Body of pancreas (tissue), 4 donors: ENCODE data around the gene RAC2.

Experiments used
- POLR2A ChIP-seq, 3 donors: fragments of 450-650 bp; IDR thresholded peaks; one replicate each; pipeline ENCODE4 v1.6.1; 2016; ENCODE audit warnings: antibody characterized with exemption in 3 of 3, mild to moderate bottlenecking in 2 of 3
- TF ChIP-seq, protein P1 (sequence below), 7 experiments: fragments of 450-650 bp in 4 of 7; fragments of 200-600 bp in 3 of 7; sonication (generic) in 3 of 7; IDR thresholded peaks; one replicate each; pipeline ENCODE4 v1.5.1; 2016 to 2019; ENCODE audit warnings: antibody characterized with exemption in 7 of 7

GRCh38 chr22:37178350-37179125, 65.5 kb downstream of the RAC2 start:
- TF ChIP-seq, protein P1, sequence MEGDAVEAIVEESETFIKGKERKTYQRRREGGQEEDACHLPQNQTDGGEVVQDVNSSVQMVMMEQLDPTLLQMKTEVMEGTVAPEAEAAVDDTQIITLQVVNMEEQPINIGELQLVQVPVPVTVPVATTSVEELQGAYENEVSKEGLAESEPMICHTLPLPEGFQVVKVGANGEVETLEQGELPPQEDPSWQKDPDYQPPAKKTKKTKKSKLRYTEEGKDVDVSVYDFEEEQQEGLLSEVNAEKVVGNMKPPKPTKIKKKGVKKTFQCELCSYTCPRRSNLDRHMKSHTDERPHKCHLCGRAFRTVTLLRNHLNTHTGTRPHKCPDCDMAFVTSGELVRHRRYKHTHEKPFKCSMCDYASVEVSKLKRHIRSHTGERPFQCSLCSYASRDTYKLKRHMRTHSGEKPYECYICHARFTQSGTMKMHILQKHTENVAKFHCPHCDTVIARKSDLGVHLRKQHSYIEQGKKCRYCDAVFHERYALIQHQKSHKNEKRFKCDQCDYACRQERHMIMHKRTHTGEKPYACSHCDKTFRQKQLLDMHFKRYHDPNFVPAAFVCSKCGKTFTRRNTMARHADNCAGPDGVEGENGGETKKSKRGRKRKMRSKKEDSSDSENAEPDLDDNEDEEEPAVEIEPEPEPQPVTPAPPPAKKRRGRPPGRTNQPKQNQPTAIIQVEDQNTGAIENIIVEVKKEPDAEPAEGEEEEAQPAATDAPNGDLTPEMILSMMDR (IDR thresholded peaks at IDR 0.05), result no peak
- no peak for TF ChIP-seq POLR2A (IDR thresholded peaks at IDR 0.05)
